ENCODE data around the gene MINDY4B.

Gene MINDY4B

GRCh38 chr3:150826466-150827282 is 78.6 kb downstream of the MINDY4B start:
- no peak for TF ChIP-seq ZNF384 (IDR thresholded peaks at IDR 0.05)
- no peak for TF ChIP-seq HDGF (IDR thresholded peaks at IDR 0.05; ENCODE audit: borderline replicate concordance)
- no peak for TF ChIP-seq SP1 (IDR thresholded peaks at IDR 0.05)
- no peak for TF ChIP-seq L3MBTL2 (conservative IDR thresholded peaks at IDR 0.05)
- TF ChIP-seq CTBP1 (IDR thresholded peaks at IDR 0.05; ENCODE audit: borderline replicate concordance): no peak
- TF ChIP-seq NFRKB (IDR thresholded peaks at IDR 0.05): no peak
- no peak for TF ChIP-seq FOXA1 (IDR thresholded peaks at IDR 0.05)
- no peak for TF ChIP-seq TARDBP (IDR thresholded peaks at IDR 0.05)
- no peak for TF ChIP-seq FOXM1 (IDR thresholded peaks at IDR 0.05; ENCODE audit: borderline replicate concordance)
- TF ChIP-seq SUZ12 (IDR thresholded peaks at IDR 0.05): no peak
- TF ChIP-seq LEF1 (IDR thresholded peaks at IDR 0.05; ENCODE audit: borderline replicate concordance): no peak
- TF ChIP-seq ARNT (IDR thresholded peaks at IDR 0.05): no peak
- TF ChIP-seq FOXK2 (IDR thresholded peaks at IDR 0.05): no peak

GRCh38 chr3:150825916-150826377 is 79.3 kb downstream of the MINDY4B start:
- no peak for TF ChIP-seq NFRKB (IDR thresholded peaks at IDR 0.05)
- no peak for TF ChIP-seq FOXM1 (IDR thresholded peaks at IDR 0.05; ENCODE audit: borderline replicate concordance)
- no peak for TF ChIP-seq HDGF (IDR thresholded peaks at IDR 0.05; ENCODE audit: borderline replicate concordance)
- no peak for TF ChIP-seq FOXK2 (IDR thresholded peaks at IDR 0.05)
- no peak for TF ChIP-seq CTBP1 (IDR thresholded peaks at IDR 0.05; ENCODE audit: borderline replicate concordance)
- no peak for TF ChIP-seq ARNT (IDR thresholded peaks at IDR 0.05)
- no peak for TF ChIP-seq TARDBP (IDR thresholded peaks at IDR 0.05)
- TF ChIP-seq BHLHE40 (IDR thresholded peaks at IDR 0.05; ENCODE audit: borderline replicate concordance): no peak
- TF ChIP-seq SUZ12 (IDR thresholded peaks at IDR 0.05): no peak
- TF ChIP-seq ZNF384 (IDR thresholded peaks at IDR 0.05): no peak
- no peak for TF ChIP-seq FOXA1 (IDR thresholded peaks at IDR 0.05)
- TF ChIP-seq L3MBTL2 (conservative IDR thresholded peaks at IDR 0.05): no peak
- TF ChIP-seq LEF1 (IDR thresholded peaks at IDR 0.05; ENCODE audit: borderline replicate concordance): no peak
- TF ChIP-seq ELF4 (IDR thresholded peaks at IDR 0.05): no peak
- TF ChIP-seq PKNOX1 (IDR thresholded peaks at IDR 0.05): no peak
- no peak for TF ChIP-seq SP1 (IDR thresholded peaks at IDR 0.05)
- ChIA-PET POLR2A (no interaction called here), CTCF (no interaction called here)
- no peak for DNase-seq (ENCODE audit: extremely low spot score)

More at GRCh38 chr3:150826466-150827282, 78.6 kb downstream of the MINDY4B start:
- no peak for DNase-seq (ENCODE audit: extremely low spot score)
- CTCF ChIA-PET: no interaction called here
- POLR2A ChIA-PET: no interaction called here

GRCh38 chr3:150825192-150825915 is 79.9 kb downstream of the MINDY4B start:
- no peak for TF ChIP-seq SUZ12 (IDR thresholded peaks at IDR 0.05)
- no peak for TF ChIP-seq L3MBTL2 (conservative IDR thresholded peaks at IDR 0.05)
- ChIA-PET CTCF (interaction anchor here (0.9 kb wide), 1 partner anchor 39 kb away, joined by 3 read pairs; no protein-coding TSS in a partner anchor), POLR2A (no interaction called here)
- no peak for DNase-seq (ENCODE audit: extremely low spot score)

- DNase-seq (ENCODE audit: extremely low spot score): no peak
- TF ChIP-seq FOXK2 (IDR thresholded peaks at IDR 0.05): no peak
- no peak for TF ChIP-seq NFRKB (IDR thresholded peaks at IDR 0.05)
- TF ChIP-seq CTBP1 (IDR thresholded peaks at IDR 0.05; ENCODE audit: borderline replicate concordance): no peak
- TF ChIP-seq TARDBP (IDR thresholded peaks at IDR 0.05): no peak
- no peak for TF ChIP-seq SUZ12 (IDR thresholded peaks at IDR 0.05)
- TF ChIP-seq ARNT (IDR thresholded peaks at IDR 0.05): no peak
- TF ChIP-seq SP1 (IDR thresholded peaks at IDR 0.05): no peak
- TF ChIP-seq BHLHE40 (IDR thresholded peaks at IDR 0.05; ENCODE audit: borderline replicate concordance): no peak
- CTCF ChIA-PET: no interaction called here
- POLR2A ChIA-PET: no interaction called here
These were observed 82.0 kb downstream of the MINDY4B start for GRCh38 chr3:150823277-150823676.

GRCh38 chr3:150822636-150823035 is 82.6 kb downstream of the MINDY4B start:
- TF ChIP-seq TARDBP (IDR thresholded peaks at IDR 0.05) (no peak), HDGF (IDR thresholded peaks at IDR 0.05; ENCODE audit: borderline replicate concordance) (no peak), BHLHE40 (IDR thresholded peaks at IDR 0.05; ENCODE audit: borderline replicate concordance) (no peak), L3MBTL2 (conservative IDR thresholded peaks at IDR 0.05) (no peak), ZNF384 (IDR thresholded peaks at IDR 0.05) (no peak), SUZ12 (IDR thresholded peaks at IDR 0.05) (no peak)
- ChIA-PET POLR2A (no interaction called here), CTCF (no interaction called here)
- no peak for DNase-seq (ENCODE audit: extremely low spot score)

Measured in HEK293T (cell line).